Left renal pelvis (tissue), 4 donors: ENCODE results near the gene PLA2G6. TPM values are rescaled to one million over a fixed set of nuclear protein-coding genes. Genes with fewer than 3 reads are reported as not detected.

ENCODE experiments used
- DNase-seq, 4 donors: peaks; one replicate each; pipeline ENCODE4 v3.0.0-alpha.2; 2013; ENCODE audit warnings: low read depth in 4 of 4, low spot score in 3 of 4
- polyA plus RNA-seq, 4 donors: library from polyadenylated mRNA; unstranded; fragments of 120-200 nt; gene quantifications; one replicate each; pipeline ENCODE4 v1.2.1, GENCODE V29; 2013; ENCODE audit not compliant: insufficient read length in 4 of 4

Gene PLA2G6
- polyA plus RNA-seq, 4 donors = 29.6 to 66.9 (median 35.2) TPM

GRCh38 chr22:38115423-38116205, 66.0 kb downstream of the PLA2G6 start:
- no peak for DNase-seq

GRCh38 chr22:38114484-38115398, 66.9 kb downstream of the PLA2G6 start:
- peak in 1 of 4 donors; percentile 44 for DNase-seq

- DNase-seq = no peak
Measured at GRCh38 chr22:38112381-38112780, 69.2 kb downstream of the PLA2G6 start.

- DNase-seq = no peak
Measured at GRCh38 chr22:38111925-38112355, 69.7 kb downstream of the PLA2G6 start.

- DNase-seq = no peak
Measured at GRCh38 chr22:38110863-38111852, 70.5 kb downstream of the PLA2G6 start.

- peak in 3 of 4 donors; percentile 42 to 62 (median 60) for DNase-seq
Measured at GRCh38 chr22:38110008-38110862, 71.4 kb downstream of the PLA2G6 start, which contains the start of gene BAIAP2L2. TSS of gene BAIAP2L2 (minus strand) at chr22:38110684. CDS start at chr22:38110525, 159 bp downstream.

- no peak for DNase-seq
Measured at GRCh38 chr22:38109371-38110001, 72.1 kb downstream of the PLA2G6 start.

GRCh38 chr22:38108561-38109319, 72.9 kb downstream of the PLA2G6 start:
- no peak for DNase-seq

GRCh38 chr22:38107692-38108515, 73.7 kb downstream of the PLA2G6 start:
- no peak for DNase-seq

GRCh38 chr22:38106814-38107578, 74.6 kb downstream of the PLA2G6 start:
- no peak for DNase-seq

- no peak for DNase-seq
Measured at GRCh38 chr22:38104084-38104483, 77.5 kb downstream of the PLA2G6 start.

GRCh38 chr22:38103641-38104040, 78.0 kb downstream of the PLA2G6 start:
- no peak for DNase-seq

GRCh38 chr22:38098410-38099249, 83.0 kb downstream of the PLA2G6 start:
- DNase-seq = no peak

- no peak for DNase-seq
Measured at GRCh38 chr22:38097557-38098409, 83.8 kb downstream of the PLA2G6 start.

- DNase-seq = no peak
Measured at GRCh38 chr22:38097058-38097457, 84.6 kb downstream of the PLA2G6 start.
